B cell (primary cell): ENCODE measurements around the gene EGFL6. TPM values are rescaled to one million over a fixed set of nuclear protein-coding genes. Genes with fewer than 3 reads are reported as not detected.

Experiments
- ATAC-seq: fragments of 200-7000 bp; cut with Tn5 transposase; one replicate; pipeline ENCODE4 v1.10.0; 2021; ENCODE audit warnings: low read depth, mild to moderate bottlenecking, moderate number of reproducible peaks, moderate library complexity
- CTCF ChIA-PET: fragments of 350-600 bp; sonication (Branson Sonifier 250); formaldehyde crosslinking; loops from one replicate; lab custom pipeline; 2021; ENCODE audit warnings: antibody characterized with exemption, inconsistent platforms; lab: Charles Lee
- POLR2A ChIA-PET: fragments of 350-600 bp; sonication (Branson Sonifier 250); formaldehyde crosslinking; loops from one replicate; lab custom pipeline; 2021; ENCODE audit warnings: antibody characterized with exemption; lab: Charles Lee
- DNase-seq: peaks from one replicate; pipeline ENCODE4 v3.0.0; 2013
- H2AFZ ChIP-seq: 2 replicates; pipeline ENCODE4 v1.6.1; 2012; ENCODE audit warnings: mild to moderate bottlenecking, low read depth, low read length; ENCODE audit not compliant: insufficient read depth, poor library complexity, severe bottlenecking
- H3K27ac ChIP-seq, 2 donors: 1 replicate in 1 of 2; 2 replicates in 1 of 2; pipeline ENCODE4 v1.5.1; 2012 to 2013; ENCODE audit warnings: low read length in 2 of 2, mild to moderate bottlenecking in 2 of 2, moderate library complexity in 1 of 2
- H3K27me3 ChIP-seq, 4 experiments: fragments of 200-600 bp in 1 of 4; sonication (generic) in 1 of 4; replicated peaks in 1 of 4; 1 replicate in 2 of 4; 2 replicates in 2 of 4; pipeline versions ENCODE4 v1.6.1 to v1.7.0; 2013 to 2016; ENCODE audit warnings: low read length in 3 of 4, mild to moderate bottlenecking in 2 of 4, mixed read lengths in 1 of 4, moderate library complexity in 1 of 4; ENCODE audit not compliant: insufficient read depth in 4 of 4, control insufficient read depth in 3 of 4; ENCODE audit errors: control extremely low read depth in 1 of 4
- H3K36me3 ChIP-seq, 2 experiments: replicated peaks in 1 of 2; 1 replicate in 1 of 2; 2 replicates in 1 of 2; pipeline versions ENCODE4 v1.6.1 to v1.7.1; 2013; ENCODE audit warnings: low read length in 1 of 2; ENCODE audit not compliant: insufficient read depth in 2 of 2, control insufficient read depth in 1 of 2; ENCODE audit errors: control extremely low read depth in 1 of 2, extremely low read depth in 1 of 2
- H3K4me1 ChIP-seq, 2 donors: fragments of 200-600 bp in 1 of 2; sonication (generic) in 1 of 2; 1 replicate in 1 of 2; 2 replicates in 1 of 2; pipeline versions ENCODE4 v1.5.1 to v1.6.1; 2013 to 2017; ENCODE audit warnings: low read length in 2 of 2; ENCODE audit not compliant: control insufficient read depth in 2 of 2, insufficient read depth in 2 of 2
- H3K4me2 ChIP-seq: replicated peaks from 2 replicates; pipeline ENCODE3; 2012; ENCODE audit warnings: mild to moderate bottlenecking, low read depth, low read length; ENCODE audit not compliant: poor library complexity, severe bottlenecking
- H3K4me3 ChIP-seq, 5 experiments: fragments of 200-600 bp in 1 of 5; sonication (generic) in 1 of 5; 1 replicate in 3 of 5; 2 replicates in 2 of 5; pipeline versions ENCODE4 v1.5.1 to v1.7.0; 2011 to 2016; ENCODE audit warnings: low read length in 4 of 5, mild to moderate bottlenecking in 4 of 5, low read depth in 2 of 5, control low read depth in 1 of 5, moderate library complexity in 1 of 5; ENCODE audit not compliant: insufficient read depth in 1 of 5; ENCODE audit errors: control extremely low read depth in 1 of 5, extremely low read depth in 1 of 5
- H3K79me2 ChIP-seq: fragments of 200-600 bp; sonication (generic); one replicate; pipeline ENCODE4 v1.6.0; 2016; ENCODE audit warnings: low read length; ENCODE audit not compliant: control insufficient read depth, insufficient read depth
- H3K9ac ChIP-seq: fragments of 200-600 bp; sonication (generic); 2 replicates; pipeline ENCODE4 v1.6.1; 2017; ENCODE audit warnings: mild to moderate bottlenecking, low read length, moderate library complexity
- H3K9me3 ChIP-seq, 3 donors: one replicate each; pipeline versions ENCODE4 v1.6.1 to v1.7.1; 2013; ENCODE audit warnings: low read length in 2 of 3; ENCODE audit not compliant: control insufficient read depth in 2 of 3, insufficient read depth in 1 of 3; ENCODE audit errors: control extremely low read depth in 1 of 3
- H4K20me1 ChIP-seq: 2 replicates; pipeline ENCODE4 v1.6.0; 2012; ENCODE audit warnings: mild to moderate bottlenecking, low read length; ENCODE audit not compliant: insufficient read depth, control insufficient read depth, poor library complexity, severe bottlenecking
- H3K27ac Mint-ChIP-seq: one replicate; pipeline ENCODE4 v1.8.0; 2021; ENCODE audit warnings: mixed read lengths
- H3K27me3 Mint-ChIP-seq: one replicate; pipeline ENCODE4 v1.8.0; 2021; ENCODE audit warnings: mixed read lengths
- H3K4me1 Mint-ChIP-seq: one replicate; pipeline ENCODE4 v1.8.0; 2021; ENCODE audit warnings: mixed read lengths
- H3K4me3 Mint-ChIP-seq: one replicate; pipeline ENCODE4 v1.8.0; 2021; ENCODE audit warnings: mixed read lengths
- H3K9me3 Mint-ChIP-seq: one replicate; pipeline ENCODE4 v1.8.0; 2022; ENCODE audit warnings: mixed read lengths; ENCODE audit not compliant: insufficient read depth
- EZH2 ChIP-seq: IDR thresholded peaks from 2 replicates; pipeline ENCODE4 v1.6.1; 2012; ENCODE audit warnings: borderline replicate concordance, low read depth, mild to moderate bottlenecking, moderate library complexity, low read length; ENCODE audit not compliant: insufficient read depth, poor library complexity, severe bottlenecking
- WGBS: methylation state at CpG from one replicate; pipeline ENCODE4 v1.1.5; 2013; ENCODE audit warnings: missing lambda C conversion rate; ENCODE audit not compliant: insufficient coverage; 5-methylcytosine and 5-hydroxymethylcytosine counted together
- intact Hi-C: fragments of 100-400 bp; cut with micrococcal nuclease; formaldehyde crosslinking; loops from one replicate; pipeline ENCODE4 v1.10.0; 2022
- polyA plus RNA-seq: library from polyadenylated mRNA; depleted of rRNA; stranded (reverse); fragments of >200 nt; gene quantifications from 2 replicates; pipeline ENCODE4 v1.2.3, GENCODE V29; 2012
- total RNA-seq, 2 donors: library from RNA; stranded (reverse); fragments of 120-200 nt in 1 of 2; gene quantifications; 1 replicate in 1 of 2; 2 replicates in 1 of 2; pipeline versions ENCODE4 v1.2.3 to v1.2.4, GENCODE V29; 2013 to 2022
- TF ChIP-seq, protein P1 (sequence below): fragments of 200-600 bp; IDR thresholded peaks from one replicate; pipeline ENCODE4 v1.8.0; 2022; ENCODE audit warnings: antibody characterized with exemption, mild to moderate bottlenecking

The EGFL6 gene
- total and polyA plus RNA-seq, 2 donors (not counting 1 experiment from before 2014, with no cell fraction given): not detected

GRCh38 chrX:13614154-13614553 is 44.8 kb downstream of the EGFL6 start:
- CTCF ChIA-PET: interaction anchor here (1.1 kb wide), 1 partner anchor 17 kb away, joined by 3 read pairs; no protein-coding TSS in a partner anchor
- no peak overlapping the region for H3K27ac ChIP-seq

GRCh38 chrX:13620207-13620606 is 50.8 kb downstream of the EGFL6 start:
- Mint-ChIP-seq H3K27ac (no peak overlapping the region), H3K4me3 (no peak overlapping the region), H3K27me3 (no peaks in the 10 kb centered on the region), H3K9me3 (no peaks in the 10 kb centered on the region), H3K4me1 (peaks cover 5% of the 10 kb centered on the region)
- H3K79me2 ChIP-seq: no peaks in the 10 kb centered on the region
- DNase-seq (no peak), ATAC-seq (no peak)
- no peaks in the 10 kb centered on the region for H4K20me1 ChIP-seq
- no peaks in the 10 kb centered on the region for H3K4me1 ChIP-seq
- H2AFZ ChIP-seq: no peak overlapping the region
- POLR2A ChIA-PET: no interaction called here
- no peak overlapping the region for H3K9ac ChIP-seq
- WGBS: 25% methylated on average over 1 of the region's 1 CpG
- H3K36me3 ChIP-seq: no peaks in the 10 kb centered on the region
- no peak overlapping the region for H3K27ac ChIP-seq
- peaks cover 0 to 4% (median 0%) of the 10 kb centered on the region in 4 experiments for H3K27me3 ChIP-seq
- CTCF ChIA-PET: no interaction called here
- H3K9me3 ChIP-seq: no peaks in the 10 kb centered on the region
- H3K4me2 ChIP-seq: no peak overlapping the region
- intact Hi-C loops: no loop called here
- TF ChIP-seq EZH2: no peak
- TF ChIP-seq, protein P1, sequence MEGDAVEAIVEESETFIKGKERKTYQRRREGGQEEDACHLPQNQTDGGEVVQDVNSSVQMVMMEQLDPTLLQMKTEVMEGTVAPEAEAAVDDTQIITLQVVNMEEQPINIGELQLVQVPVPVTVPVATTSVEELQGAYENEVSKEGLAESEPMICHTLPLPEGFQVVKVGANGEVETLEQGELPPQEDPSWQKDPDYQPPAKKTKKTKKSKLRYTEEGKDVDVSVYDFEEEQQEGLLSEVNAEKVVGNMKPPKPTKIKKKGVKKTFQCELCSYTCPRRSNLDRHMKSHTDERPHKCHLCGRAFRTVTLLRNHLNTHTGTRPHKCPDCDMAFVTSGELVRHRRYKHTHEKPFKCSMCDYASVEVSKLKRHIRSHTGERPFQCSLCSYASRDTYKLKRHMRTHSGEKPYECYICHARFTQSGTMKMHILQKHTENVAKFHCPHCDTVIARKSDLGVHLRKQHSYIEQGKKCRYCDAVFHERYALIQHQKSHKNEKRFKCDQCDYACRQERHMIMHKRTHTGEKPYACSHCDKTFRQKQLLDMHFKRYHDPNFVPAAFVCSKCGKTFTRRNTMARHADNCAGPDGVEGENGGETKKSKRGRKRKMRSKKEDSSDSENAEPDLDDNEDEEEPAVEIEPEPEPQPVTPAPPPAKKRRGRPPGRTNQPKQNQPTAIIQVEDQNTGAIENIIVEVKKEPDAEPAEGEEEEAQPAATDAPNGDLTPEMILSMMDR: no peak
- H3K4me3 ChIP-seq: no peak overlapping the region

More at GRCh38 chrX:13614154-13614553, 44.8 kb downstream of the EGFL6 start:
- Mint-ChIP-seq H3K4me3 (no peak overlapping the region), H3K27me3 (no peaks in the 10 kb centered on the region), H3K4me1 (peaks cover 5% of the 10 kb centered on the region), H3K27ac (no peak overlapping the region), H3K9me3 (no peaks in the 10 kb centered on the region)
- no peak overlapping the region for H3K4me2 ChIP-seq
- no peaks in the 10 kb centered on the region for H3K79me2 ChIP-seq
- no peaks in the 10 kb centered on the region for H3K4me1 ChIP-seq
- POLR2A ChIA-PET: no interaction called here
- intact Hi-C loops: no loop called here
- ATAC-seq: no peak
- H3K9ac ChIP-seq: no peak overlapping the region
- H4K20me1 ChIP-seq: no peaks in the 10 kb centered on the region
- H3K9me3 ChIP-seq: no peaks in the 10 kb centered on the region
- no peaks in the 10 kb centered on the region for H3K27me3 ChIP-seq
- H2AFZ ChIP-seq: no peak overlapping the region
- H3K4me3 ChIP-seq: no peak overlapping the region
- no peak for DNase-seq
- H3K36me3 ChIP-seq: no peaks in the 10 kb centered on the region
- no peak for TF ChIP-seq EZH2
- TF ChIP-seq, protein P1: no peak
